HG02763 (cell line): ENCODE data around the gene LIMA1.
"Not testable (repeated sequence)": the region's sequence is repeated elsewhere in the genome, so short reads cannot be mapped to it uniquely, and the experiment has no call there.

Source experiments
- ATAC-seq: cut with Tn5 transposase; IDR thresholded peaks from one replicate; pipeline ENCODE4 v1.9.1; 2021; ENCODE audit warnings: mild to moderate bottlenecking, moderate library complexity; ENCODE audit not compliant: unreplicated experiment

Gene LIMA1

GRCh38 chr12:50188241-50188781 is 95.0 kb downstream of the LIMA1 start:
- no peak for ATAC-seq

- no peak for ATAC-seq
Measured at GRCh38 chr12:50187084-50187900, 96.0 kb downstream of the LIMA1 start.

- no peak for ATAC-seq
Measured at GRCh38 chr12:50186681-50187080, 96.6 kb downstream of the LIMA1 start.

GRCh38 chr12:50185970-50186663 is 97.2 kb downstream of the LIMA1 start:
- ATAC-seq = no peak

- ATAC-seq = no peak
Measured at GRCh38 chr12:50185301-50185895, 97.9 kb downstream of the LIMA1 start.

DNA sequence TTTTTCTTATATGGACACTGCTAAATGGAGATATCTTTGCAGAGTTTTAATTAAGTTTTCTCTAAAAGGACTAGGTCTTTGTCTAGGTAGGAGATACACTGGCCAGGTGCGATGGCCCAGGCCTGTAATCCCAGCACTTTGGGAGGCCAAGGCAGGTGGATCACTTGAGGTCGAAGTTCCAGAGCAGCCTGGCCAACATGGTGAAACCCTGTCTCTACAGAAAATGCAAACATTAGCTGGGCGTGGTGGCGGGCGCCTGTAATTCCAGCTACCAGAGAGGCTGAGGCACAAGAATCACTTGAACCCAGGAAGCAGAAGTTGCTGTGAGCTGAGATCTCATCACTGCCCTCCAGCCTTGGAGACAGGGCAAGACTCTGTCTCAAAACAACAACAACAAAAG is 99.1 kb downstream of the LIMA1 start:
- no peak for ATAC-seq

DNA sequence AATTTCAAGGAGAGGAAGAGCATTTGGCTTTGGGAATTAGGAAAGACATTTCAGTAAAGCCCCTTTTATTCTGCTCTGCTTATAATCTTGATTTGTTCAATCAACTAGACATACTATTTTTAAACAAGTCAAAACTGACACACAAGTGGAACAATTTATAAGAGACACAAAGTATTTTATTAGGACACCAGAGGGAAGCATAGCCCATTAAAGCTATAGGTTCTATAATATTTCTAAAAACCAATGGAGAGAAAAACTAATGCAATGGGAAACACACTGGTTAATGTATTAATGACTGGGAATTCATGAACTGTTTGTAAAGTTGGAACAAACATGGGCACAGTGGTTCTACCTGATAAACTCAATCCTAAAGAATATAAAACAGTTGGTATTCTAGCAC is 100.9 kb downstream of the LIMA1 start:
- no peak for ATAC-seq

DNA sequence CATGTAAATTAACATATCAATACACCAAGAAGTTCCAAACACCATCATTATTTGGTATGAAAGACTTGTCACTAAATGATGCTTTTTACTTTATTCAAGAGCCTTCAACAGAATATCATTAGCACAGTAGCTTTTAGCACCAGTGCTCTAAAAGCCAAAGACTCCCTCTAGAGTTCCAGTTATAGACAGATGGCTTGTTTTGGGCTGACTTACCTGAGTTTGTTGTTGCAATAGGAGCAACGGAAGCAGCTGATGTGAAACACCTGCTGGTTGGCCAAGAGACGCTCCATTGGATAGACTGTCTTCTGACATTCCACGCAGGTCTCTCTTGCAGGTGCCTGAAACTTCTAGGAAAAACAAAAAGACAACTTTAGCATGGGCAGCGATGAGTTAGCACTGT is 101.6 kb downstream of the LIMA1 start:
- no peak for ATAC-seq

DNA sequence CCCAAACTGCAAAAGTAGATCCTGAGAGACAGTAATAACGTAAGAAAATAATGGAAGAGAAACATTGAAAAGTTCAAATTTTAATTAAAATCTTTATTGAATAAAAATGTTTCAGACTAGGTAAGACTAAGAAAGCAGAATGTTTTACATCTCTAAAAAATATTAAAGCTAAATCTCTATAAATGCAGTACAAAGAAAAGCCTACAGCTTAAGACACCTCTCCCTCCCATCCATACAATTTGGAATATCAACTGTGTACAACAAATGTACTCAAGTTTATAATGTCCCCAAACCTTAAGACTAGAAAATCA is 107.6 kb downstream of the LIMA1 start:
- no peak for ATAC-seq

GRCh38 chr12:50174971-50175715 is 108.2 kb downstream of the LIMA1 start:
- no peak for ATAC-seq

- ATAC-seq = peak; percentile 98
Measured at GRCh38 chr12:50167049-50167828, 116.1 kb downstream of the LIMA1 start, which contains the start of gene CERS5. CERS5 (minus strand) TSS chr12:50167369; CDS start chr12:50167297, 72 bp downstream.

DNA sequence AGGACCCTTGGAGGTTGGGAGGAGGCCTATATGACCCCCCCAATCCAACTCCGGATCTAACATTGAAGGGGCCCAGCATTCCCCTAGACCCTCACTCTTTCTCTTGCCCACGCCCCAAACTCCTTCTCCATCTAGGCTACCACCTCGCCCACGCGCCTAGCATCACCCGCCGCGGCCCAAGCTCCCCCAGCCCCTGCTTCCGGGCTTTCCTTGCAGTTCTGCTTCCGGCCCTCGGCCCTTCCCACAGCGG is 116.6 kb downstream of the LIMA1 start:
- ATAC-seq = peak; percentile 34

- ATAC-seq = no peak
Measured at GRCh38 chr12:50164963-50165362, 118.4 kb downstream of the LIMA1 start.

- no peak for ATAC-seq
Measured at GRCh38 chr12:50162230-50162629, 121.1 kb downstream of the LIMA1 start.

DNA sequence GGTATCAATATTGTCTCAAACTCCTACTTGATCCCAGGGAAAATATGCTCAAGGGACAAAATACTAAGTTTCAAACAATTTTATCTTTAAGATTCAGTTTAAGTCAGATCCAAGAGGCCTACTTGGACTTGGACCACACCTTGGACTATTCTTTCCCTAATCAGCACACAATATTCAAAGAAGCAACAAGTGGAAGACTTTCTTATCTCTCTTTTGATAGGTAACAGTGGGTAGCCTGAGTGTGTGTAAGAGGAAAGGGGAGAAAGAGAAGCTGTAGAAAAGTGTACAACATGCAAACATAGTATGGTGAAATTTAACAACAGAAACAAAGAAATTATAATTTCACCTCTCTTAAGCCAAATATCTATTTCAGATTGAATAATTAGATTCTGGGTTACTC is 122.7 kb downstream of the LIMA1 start:
- ATAC-seq = no peak

DNA sequence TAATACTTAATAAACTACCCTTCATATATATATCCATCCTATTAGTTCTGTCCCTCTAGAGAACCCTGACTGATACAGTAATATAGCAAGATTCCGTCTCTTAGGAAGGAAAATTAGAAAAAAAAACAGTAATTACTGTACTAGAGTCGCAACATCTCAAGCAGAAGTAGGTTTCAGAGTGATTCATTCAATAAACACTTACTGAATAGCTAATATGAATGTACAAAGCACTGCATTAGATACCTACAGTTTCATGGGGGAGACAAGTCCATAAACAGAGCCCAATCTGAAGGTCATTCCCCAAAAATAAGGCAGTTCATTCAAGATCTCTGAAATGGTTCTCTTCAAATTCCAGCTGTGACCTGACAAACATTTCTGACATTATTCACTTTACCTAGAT is 126.1 kb downstream of the LIMA1 start:
- no peak for ATAC-seq

DNA sequence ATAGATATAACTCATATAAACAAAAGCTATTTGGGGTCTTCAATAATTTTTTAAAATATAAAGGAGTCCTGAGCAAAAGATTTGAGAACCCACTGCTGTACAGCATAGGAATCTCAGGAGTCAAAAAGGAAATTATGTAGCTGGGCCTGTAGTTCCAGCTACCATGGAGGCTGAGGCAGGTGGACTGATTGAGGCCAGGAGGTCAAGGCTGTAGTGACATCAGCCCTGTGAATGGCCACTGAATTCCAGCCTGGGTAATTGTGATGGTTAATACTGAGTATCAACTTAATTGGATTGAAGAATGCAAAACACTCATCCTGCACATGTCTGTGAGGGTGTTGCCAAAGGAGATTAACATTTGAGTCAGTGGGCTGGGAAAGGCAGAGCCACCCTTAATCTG is 126.7 kb downstream of the LIMA1 start:
- ATAC-seq = no peak

- ATAC-seq = not testable (repeated sequence)
Measured at GRCh38 chr12:50154947-50155346, 128.4 kb downstream of the LIMA1 start.

GRCh38 chr12:50151047-50151687 is 132.2 kb downstream of the LIMA1 start:
- no peak for ATAC-seq

- no peak for ATAC-seq
Measured at GRCh38 chr12:50149311-50149710, 134.0 kb downstream of the LIMA1 start.
